GM12872 (cell line): ENCODE measurements around the gene TNK1.

Experiments
- TF ChIP-seq, protein P1 (sequence below): IDR thresholded peaks from 3 replicates; pipeline ENCODE4 v1.5.1; 2011; ENCODE audit warnings: low read depth, mild to moderate bottlenecking, low read length, moderate library complexity; ENCODE audit not compliant: insufficient read depth

Gene TNK1

DNA sequence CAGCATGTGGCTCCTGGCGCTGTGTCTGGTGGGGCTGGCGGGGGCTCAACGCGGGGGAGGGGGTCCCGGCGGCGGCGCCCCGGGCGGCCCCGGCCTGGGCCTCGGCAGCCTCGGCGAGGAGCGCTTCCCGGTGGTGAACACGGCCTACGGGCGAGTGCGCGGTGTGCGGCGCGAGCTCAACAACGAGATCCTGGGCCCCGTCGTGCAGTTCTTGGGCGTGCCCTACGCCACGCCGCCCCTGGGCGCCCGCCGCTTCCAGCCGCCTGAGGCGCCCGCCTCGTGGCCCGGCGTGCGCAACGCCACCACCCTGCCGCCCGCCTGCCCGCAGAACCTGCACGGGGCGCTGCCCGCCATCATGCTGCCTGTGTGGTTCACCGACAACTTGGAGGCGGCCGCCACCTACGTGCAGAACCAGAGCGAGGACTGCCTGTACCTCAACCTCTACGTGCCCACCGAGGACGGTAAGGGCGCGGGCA lies 27.4 kb downstream of the TNK1 start:
- TF ChIP-seq, protein P1, sequence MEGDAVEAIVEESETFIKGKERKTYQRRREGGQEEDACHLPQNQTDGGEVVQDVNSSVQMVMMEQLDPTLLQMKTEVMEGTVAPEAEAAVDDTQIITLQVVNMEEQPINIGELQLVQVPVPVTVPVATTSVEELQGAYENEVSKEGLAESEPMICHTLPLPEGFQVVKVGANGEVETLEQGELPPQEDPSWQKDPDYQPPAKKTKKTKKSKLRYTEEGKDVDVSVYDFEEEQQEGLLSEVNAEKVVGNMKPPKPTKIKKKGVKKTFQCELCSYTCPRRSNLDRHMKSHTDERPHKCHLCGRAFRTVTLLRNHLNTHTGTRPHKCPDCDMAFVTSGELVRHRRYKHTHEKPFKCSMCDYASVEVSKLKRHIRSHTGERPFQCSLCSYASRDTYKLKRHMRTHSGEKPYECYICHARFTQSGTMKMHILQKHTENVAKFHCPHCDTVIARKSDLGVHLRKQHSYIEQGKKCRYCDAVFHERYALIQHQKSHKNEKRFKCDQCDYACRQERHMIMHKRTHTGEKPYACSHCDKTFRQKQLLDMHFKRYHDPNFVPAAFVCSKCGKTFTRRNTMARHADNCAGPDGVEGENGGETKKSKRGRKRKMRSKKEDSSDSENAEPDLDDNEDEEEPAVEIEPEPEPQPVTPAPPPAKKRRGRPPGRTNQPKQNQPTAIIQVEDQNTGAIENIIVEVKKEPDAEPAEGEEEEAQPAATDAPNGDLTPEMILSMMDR = no peak

DNA sequence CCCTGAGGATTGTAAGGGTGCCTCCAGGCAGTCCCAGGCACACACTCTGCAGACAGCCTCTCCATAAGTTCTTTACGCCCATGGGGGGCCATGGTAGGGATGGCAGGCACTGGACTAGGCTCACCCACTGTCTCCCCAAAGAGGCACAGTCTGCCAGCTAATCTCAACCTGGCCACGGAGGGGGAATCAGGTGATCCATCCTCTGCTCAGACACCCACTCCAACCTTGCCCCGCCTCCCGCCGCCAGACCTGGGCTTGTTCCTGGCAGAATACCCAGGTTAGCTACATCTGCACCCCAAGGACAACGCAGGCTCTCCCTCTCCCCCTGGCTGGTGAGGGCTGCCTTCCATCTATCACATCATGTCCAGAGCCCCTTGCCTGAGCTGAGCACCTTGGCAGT lies 28.0 kb downstream of the TNK1 start:
- TF ChIP-seq, protein P1 = no peak

DNA sequence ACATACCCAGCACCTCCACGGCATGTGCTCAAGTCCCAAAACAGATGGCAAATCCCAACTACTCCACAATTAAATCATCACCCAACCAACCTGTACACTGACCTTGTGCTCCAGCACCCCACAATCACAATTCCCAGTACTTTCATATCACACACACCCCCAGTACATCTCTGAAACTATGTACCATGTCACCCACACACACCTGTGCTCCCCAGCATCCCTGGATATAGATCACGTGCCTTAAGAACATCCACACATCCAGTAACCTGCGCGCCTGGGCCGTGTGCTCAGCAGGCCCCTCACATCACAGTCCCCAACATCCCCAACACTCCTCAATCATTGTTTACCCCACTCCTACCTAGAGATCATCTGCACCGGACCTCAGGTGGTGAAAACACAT lies 28.8 kb downstream of the TNK1 start:
- TF ChIP-seq, protein P1 = no peak

DNA sequence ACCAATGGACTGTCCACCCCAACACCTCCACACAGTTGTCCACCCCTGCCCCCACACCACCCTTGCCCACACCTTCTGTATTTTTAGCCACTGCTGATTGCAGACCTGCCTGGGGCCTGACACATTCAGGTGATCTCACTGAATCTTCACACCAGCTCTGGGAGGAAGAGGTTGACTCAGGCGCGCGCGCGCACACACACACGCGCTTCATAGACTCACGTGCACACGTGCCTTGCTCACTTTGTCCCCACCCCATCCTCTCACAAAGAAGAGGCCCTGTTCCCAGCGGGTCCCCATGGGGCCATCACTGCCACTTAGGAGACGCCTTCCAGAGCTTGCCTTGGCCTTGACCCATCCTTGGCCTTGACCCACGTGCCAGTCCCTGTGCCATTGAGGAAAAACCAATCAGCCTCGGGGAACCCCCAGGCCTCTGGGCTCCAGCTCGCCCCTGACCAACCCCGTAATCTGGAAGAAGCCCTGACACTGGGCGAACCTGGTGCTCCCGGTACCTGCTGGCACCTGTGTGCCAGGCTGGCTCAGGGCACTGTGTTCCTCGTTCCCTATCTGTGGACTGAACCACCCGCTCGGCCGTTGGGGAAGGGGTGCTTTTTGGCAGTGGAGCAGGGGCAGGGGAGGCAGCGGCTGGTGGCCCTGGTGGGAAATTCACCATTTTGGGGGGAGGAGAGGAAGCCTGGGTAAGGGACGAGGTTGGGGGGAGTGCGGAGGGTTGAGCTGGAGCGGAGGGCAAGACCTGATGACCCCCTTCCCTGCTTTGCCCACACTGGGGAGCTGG lies 29.9 kb downstream of the TNK1 start:
- TF ChIP-seq, protein P1 = no peak

DNA sequence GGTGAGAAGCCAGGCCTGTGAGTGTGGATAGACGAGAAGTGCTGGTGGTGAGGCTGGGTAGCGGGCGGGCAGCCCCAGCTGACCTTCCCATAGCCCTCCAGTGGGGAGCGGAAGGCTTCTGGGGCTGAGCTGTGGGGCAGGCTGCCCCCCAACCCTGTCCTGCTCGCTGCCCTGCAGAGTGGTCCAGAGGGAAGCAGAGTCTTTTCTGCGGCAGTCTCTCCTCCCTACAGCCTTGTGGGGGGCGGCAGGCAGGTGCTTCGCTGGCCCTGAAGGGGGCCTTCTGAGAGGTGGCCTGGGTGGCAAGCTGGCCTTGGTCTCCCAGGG lies 30.5 kb downstream of the TNK1 start:
- TF ChIP-seq, protein P1 = no peak

DNA sequence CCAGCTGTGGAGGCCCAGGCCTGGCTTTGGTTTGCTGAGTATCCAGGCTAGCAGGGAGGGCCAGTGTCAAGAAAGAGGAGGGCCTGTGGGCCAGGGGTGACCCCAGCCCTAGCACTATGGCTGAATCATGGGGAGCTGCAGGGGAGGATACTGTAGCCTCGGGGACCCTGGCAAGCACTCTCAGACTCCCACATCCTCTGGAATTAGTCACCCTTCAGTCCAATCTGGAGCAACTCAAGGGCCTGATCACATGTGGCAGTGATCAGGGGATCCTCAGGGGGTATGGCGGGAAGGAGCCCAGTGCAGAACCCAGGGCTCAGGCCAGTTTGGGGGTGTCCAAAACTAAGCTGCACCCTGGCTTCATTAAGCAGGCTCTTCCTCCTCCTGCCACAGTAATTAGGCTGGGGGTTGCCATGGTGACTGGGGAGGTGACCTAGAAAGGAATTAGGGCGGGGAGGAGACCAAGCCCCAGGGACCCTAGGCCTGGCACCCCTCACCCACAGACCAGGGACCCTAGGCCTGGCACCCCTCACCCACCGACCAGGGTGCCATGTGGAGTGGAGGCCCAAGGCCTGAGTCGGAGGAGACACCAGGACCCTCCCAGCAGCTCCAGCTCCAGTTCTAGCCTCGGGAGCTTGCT lies 32.6 kb downstream of the TNK1 start:
- TF ChIP-seq, protein P1 = no peak

DNA sequence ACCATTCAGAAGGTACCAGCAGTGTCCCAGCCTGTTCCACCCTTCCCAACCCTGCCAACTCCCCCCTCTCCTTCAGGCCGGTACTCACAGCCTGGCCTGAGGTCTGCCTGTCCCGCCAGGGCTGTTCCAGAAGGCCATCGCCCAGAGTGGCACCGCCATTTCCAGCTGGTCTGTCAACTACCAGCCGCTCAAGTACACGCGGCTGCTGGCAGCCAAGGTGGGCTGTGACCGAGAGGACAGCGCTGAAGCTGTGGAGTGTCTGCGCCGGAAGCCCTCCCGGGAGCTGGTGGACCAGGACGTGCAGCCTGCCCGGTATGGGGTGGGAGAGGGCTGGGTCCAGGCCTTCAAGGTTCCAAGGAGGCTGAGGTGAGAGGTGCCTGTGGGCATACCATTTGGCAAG lies 33.9 kb downstream of the TNK1 start:
- TF ChIP-seq, protein P1 = no peak
